Activated gamma-delta T cell treated with Interleukin-2 at 50 U/mL for 16 hours (primary cell): Measurements from ENCODE around the gene OR6C2.
"Not testable (repeated sequence)": the region's sequence is repeated elsewhere in the genome, so short reads cannot be mapped to it uniquely, and the experiment has no call there.

ENCODE experiments used
- DNase-seq: peaks from one replicate; pipeline ENCODE4 v3.0.0-alpha.2; 2020

The OR6C2 gene

DNA sequence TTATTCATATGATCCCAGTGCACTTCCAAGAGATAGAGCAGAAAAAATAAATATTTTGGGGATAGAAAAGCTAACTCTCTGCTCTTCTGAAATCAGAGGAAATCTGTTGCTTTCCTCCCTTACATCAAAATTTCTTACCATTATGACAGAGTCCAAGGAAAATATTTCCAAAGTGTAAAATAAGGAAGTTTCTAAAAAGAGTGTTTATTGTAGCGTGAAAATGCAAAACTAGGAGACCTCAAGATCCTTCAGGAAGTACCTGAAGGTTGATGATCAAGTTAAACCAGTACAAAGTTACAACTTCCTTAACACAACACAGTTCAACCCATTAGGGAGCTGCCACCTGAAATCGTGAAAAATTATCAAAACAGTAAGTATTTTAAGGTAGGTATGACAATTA is at the start of gene OR6C2:
Gene OR6C2, plus strand, starts transcription at position 301 of the 400 bp plus-strand sequence. CDS start 8,138 bp downstream, outside the sequence.
- DNase-seq: no peak

DNA sequence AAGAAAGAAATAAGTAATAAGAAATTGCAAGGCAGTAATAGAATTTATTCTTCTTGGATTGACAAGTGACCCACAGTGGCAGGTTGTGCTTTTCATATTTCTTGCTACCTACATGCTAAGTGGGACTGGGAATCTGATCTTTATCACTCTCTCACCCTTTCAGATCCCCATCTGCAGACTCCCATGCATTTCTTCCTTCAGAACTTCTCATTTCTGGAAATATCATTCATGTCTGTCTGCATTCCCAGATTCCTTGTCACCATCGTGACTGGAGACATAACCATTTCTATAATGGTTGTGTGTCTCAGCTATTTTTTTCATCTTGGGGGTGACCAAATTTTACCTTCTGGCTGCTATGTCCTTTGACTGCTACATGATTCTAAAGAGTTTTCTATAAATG is 47.5 kb upstream of the OR6C2 start:
- no peak for DNase-seq

DNA sequence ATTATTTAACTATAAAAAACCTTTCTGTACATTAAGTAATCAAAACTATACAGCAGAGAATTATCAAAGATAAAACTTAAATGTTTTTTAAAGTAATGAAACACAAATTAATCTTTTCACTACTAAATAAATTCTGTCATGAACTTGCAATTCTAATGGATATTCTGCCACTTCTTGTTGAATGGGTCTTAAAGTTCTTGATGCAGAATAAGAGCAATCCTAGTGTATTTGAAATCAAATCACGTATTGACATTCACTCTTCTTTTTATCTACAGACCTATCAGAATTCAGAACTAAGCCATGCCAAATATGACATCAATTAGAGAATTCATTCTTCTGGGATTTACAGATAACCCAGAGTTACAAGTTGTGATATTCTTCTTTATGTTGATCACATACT is 43.6 kb upstream of the OR6C2 start, which contains the start of gene OR6C65:
Gene OR6C65, plus strand, starts transcription at position 301 of the 400 bp plus-strand sequence. Its CDS starts 0 bp downstream, at position 301.
- no peak for DNase-seq

DNA sequence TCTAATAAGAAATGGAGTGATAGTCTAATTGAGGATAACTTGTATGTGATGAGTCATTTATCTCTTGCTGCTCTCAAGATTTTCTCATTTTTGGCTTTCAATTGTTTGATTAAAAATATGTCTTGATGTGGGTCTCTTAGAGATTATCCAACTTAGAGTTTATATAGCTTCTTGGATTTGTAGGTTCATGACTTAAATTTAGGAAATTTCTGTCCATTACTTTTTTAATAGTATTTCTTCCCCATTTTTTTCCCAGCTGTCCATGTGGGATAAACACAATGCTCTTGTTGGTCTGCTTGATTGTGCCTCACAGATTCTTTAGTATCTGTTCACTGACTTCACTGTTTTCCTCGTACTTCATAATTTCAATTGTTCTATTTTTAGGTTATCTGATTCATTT is 36.0 kb upstream of the OR6C2 start:
- DNase-seq: no peak

DNA sequence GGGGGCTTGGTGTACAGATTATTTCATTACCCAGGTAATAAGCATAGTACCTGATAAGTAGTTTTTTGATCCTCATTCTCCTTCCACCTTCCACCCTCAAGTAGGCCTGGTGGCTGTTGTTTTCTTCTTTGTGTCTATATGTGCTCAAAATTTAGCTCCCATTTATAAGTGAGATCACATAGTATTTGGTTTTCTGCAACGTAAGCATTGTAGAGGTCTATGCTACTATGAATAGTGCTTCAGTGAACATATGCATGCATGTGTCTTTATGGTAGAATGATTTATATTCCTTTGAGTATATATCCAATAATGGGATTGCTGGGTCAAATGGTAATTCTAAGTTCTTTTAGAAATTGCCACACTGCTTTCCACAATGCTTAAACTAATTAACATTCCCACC is 34.7 kb upstream of the OR6C2 start:
- DNase-seq: not testable (repeated sequence)

DNA sequence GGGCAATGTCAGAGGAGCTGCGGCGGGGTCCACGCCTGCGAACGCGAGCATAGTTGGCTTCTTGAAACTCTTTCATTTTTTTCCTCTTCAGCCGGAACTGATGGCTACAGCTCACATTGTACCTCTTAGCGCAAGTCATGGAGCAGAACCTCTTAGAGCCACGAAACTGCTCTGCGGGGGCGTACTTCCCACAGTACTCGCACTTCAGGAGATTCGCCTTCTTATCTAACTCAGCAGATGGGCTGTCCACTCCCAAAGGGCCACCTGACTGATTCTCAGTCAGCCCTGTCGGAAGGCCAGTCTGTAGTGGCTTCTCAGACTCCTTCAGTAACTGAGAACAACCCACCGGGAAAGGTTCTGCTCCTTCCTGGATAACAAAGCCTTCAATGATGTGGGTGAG is 31.7 kb upstream of the OR6C2 start:
- DNase-seq: not testable (repeated sequence)

DNA sequence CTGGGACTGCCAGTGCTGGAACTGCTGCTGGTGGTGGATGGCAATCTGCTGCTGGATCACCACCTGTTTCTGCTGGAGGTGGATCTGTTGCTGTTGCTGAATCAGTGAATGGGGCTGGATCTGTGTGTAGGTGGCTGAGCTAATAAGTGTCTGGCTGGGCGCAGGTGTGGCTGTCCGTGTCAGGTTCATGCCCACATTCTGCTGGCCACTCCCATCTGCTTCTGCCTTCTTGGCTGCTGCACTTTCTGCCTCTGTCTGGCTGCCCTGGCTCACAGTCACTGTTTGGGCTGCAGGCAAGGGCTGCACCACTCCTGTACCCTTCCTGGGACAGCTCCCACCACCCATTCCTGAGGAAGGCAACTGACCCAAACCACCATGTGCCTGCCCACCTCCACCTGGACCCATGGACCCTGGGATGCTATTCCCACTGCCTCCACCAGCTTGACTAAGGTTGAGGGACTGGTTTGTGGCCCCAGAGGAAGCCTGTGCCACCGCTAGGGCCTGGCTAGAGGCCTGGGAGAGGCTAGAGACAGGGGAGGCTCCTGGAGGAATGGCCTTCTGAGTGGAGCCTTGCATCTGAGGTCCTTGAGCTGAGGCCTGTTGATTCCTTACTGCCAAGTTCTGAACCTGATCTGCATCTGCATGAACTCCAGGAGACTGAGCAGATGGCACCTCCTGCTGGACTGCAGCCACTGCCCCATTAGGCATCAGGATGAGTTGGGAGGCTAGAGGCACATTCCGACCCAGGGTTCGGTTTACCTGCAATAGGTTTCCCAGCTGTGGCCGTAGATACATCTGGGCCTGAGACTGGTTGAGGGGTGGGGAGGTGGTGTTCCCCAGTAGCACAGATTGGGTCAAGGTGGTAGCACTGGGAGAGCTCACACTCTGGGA is 30.1 kb upstream of the OR6C2 start:
- DNase-seq: not testable (repeated sequence)

DNA sequence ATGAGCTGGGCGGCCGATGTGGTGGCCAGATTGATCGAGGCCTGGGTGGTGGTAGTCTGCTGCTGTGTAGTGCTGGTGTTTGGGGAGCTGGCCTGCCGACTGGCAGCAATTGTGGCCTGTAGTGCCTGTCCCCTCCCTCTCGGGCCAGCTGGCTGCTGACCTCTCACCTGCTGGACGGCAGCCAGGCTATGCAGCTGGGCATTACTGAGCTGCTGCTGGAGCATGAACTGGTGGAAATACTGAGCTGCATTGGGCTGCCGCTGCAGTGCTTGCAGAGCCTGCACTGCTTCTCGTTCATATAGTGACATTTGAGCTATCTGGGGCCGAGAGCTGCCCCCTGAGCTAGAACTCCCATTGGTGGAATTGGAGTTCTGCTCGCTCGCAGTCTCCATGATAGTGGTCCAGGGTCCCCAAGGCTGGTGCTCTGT is 29.5 kb upstream of the OR6C2 start:
- DNase-seq: not testable (repeated sequence)

DNA sequence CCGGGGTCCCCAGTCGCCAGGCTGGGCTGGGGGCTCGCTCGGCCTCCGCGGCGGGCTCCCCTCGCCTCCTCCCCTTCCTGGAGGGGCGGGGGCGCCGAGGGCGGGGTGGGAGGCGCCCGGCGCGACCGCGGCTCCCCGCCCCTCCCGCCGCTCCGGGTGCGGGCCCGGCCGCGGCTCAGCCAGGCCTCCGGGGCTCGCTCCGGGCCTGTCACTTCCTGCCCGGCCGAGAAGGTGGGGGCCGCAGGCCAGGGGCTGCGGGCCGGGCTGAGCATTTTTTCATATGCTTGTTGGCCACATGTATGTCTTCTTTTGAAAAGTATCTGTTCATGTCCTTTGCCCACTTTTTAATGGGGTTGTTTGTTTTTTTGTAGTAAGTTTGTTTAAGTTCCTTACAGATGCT is 29.0 kb upstream of the OR6C2 start:
- not testable (repeated sequence) for DNase-seq

DNA sequence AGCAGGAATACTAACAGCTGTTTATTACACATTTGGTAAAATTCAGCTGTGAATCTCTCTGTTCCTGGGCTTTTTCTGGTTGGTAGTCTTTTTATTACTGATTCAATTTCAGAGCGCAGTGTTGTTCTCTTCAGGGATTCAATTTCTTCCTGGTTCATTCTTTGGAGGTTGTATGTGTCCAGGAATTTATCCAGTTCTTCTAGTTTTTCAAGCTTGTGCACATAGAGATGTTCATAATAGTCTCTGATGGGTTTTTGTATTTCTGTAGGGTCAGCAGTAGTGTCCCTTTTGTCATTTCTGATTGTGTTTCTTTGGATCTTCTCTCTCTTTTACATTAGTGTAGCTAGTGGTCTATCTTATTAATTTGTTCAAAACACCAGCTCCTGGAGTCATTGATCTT is 26.9 kb upstream of the OR6C2 start:
- no peak for DNase-seq

DNA sequence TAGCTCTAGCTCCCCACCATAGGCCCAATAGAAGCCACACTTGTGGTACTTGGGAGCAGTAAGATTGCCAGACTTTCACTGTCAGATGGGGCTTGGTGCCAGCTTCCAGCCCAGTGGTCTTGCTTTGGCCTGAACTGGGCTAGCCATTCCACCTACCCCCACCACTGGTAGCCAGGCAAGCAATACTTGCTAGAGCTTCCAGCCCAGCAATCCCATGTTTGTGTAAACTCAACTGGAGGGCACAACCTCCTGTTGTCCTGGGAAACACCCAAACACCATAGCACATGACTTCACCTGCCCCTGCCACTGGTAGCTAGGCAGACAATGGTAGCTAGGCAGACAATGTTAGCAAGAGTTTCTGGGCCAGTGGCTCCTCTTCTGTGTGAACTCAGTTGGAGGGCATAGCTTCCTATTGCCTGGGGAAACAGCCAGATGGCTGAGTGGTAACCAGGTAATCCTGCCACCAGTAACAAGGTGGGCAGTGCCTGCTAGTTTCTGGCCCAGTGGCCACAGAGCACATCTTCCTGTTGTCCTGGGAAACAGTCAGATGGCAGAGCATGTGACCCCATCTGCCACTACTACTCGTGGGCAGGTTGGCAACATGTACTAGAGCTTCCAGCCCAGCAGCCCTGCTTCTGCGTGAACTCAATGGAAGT is 23.4 kb upstream of the OR6C2 start:
- DNase-seq: no peak

DNA sequence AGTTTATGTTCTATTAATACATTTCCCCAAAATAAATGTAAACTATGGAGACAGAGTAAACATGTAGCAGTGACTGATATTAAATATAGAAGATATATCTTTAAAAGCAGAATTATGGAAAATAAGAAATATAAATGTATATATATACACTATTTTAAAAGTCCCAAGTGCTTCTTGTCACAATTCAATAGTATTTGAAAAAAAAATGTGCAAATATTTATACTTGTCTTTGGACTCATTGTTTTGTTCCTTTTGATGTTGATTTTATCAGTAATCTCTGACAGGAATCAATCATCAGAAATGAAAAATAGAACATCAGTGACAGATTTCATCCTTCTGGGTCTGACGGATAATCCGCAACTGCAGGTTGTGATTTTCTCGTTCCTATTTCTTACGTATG is 17.9 kb upstream of the OR6C2 start, which contains the start of gene OR6C76:
Gene OR6C76, plus strand, starts transcription at position 301 of the 400 bp plus-strand sequence. Its CDS starts 0 bp downstream, at position 301.
- DNase-seq: no peak

DNA sequence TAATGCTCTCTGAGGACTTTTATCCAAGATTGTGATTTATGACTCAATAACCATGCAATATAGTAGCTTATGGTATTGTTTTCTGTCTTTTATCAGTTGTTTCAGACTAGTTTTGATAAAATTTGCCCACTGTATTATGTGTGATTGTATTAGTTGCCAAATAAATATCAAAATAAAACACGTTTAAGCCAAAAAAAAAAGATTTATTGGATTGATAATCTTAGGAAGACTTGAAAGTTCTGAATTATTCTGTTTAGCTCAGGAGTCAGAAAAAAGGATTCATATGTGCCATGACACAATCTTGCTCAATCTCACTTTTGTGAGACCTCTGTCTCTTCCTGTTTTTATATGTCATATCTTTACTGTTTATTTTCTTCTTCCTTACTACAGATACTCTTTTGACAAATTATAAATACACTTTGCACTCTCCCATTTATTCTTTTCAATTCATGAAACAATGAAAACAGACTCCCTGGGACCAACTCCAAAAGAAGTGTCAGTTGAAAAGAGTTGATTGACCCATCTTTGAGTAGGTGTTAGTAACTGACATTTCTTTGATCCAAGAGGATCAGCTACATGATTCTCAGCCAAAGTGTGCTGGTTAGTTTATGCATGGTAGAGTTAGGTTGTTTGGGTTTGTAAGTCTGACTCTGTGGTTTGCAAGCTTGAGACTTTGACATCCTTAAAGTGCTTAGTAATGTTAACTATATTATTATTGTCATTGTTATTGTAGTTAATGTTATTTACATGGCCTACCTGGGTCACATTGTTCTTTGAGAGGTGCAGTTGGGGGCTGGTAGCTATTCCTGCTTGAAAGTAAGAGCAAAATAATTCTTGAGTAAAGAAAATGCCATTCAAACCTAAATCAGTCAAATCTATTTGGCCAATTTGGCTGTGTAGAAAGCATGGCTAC is 15.3 kb upstream of the OR6C2 start:
- DNase-seq: no peak

DNA sequence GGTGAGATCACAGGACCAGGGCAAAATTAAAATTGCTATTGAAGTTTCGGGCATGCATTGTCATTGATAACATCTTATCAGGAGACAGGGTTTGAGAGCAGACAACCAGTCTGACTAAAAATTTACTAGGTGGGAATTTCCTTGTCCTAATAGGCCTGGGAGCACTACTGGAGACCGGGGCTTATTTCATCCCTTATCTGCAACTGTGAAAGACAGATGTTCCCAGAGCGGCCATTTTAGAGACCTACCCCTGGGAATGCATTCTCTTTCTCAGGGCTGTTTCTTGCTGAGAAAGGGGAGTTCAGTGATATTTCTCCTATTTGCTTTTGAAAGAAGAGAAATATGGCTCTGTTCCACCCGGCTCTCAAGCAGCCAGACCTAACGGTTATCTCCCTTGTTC is 2.6 kb upstream of the OR6C2 start:
- not testable (repeated sequence) for DNase-seq

DNA sequence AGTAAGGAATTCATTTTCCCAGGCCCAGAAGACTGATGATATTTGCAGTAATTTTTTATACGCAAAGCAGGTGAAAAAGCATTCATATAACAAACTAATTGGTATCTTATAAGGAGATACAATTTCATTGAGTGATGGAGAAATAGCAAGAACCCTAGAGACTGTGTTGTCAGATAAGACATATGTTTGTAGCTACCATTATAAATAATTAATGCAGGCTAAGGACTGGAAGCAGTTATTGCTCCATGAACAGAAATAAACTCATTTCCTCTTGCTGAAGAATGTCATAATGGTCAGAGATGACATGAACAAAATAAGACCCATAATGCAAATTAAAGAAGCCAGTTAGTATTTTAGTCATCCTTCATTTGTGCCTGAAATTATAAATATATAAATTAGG is 1.5 kb downstream of the OR6C2 start:
- DNase-seq: no peak

DNA sequence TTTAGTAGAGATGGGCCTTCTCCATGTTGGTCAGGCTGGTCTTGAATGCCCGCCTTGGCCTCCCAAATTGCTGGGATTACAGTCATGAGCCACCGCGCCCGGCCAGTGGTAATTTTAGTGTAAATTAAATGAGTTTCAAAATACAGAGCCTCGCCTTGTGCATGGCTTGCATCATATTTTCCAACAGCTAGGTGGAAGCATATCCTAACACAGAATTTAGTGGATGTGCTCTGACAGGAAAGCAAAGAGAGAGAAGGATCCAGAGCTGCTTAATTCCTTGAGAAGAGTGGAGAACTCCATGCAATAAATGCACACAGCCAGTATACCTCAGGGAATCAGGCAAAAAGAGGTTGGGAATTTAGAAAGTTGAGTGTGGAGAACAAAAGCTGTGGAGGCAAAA is 2.5 kb downstream of the OR6C2 start:
- no peak for DNase-seq

DNA sequence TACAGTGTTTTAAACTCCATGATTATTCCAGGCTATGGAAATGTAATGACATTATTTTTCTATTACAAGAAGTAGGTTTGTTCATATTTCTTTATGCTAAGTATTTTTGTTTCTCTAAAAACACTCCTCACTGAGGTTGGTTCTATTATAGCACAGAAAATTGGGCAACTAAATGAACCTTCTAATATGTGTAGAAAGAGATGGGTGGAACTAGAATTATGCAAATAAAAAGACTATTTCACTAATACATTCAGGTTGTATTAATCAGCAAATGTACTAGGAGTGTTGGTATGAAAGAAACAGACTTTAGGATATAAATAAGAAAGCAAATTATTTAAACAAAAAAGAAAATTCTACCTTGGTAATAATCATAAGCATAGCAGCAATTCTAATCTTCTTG is 4.9 kb downstream of the OR6C2 start:
- no peak for DNase-seq

DNA sequence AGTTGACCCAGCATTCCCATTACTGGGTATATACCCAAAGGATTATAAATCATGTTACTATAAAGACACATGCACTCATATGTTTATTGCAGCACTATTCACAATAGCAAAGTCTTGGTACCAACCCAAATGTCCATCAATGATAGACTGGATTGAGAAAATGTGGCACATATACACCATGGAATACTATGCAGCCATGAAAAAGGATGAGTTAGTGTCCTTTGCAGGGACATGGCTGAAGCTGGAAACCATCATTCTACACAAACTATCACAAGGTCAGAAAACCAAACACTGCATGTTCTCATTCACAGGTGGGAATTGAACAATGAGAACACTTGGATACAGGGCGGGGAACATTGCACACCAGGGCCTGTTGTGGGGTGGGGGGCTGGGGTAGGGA is 21.1 kb downstream of the OR6C2 start:
- not testable (repeated sequence) for DNase-seq

DNA sequence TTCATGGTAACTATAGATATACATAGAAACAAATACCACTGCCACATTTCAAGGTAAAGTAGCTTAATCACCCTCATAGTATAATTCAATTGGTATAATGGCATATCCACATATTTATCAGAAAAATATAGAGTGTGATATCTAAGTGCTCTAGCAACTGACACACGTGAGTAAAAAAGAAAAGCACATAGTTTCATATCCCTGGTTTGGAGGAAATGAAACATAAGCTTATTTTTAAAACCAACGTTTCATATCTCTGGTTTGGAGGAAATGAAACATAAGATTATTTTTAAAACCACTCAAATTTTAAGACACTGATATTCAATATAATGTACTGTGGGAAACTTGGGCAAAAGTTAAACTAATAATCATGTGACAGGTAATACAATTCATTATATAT is 24.0 kb downstream of the OR6C2 start:
- no peak for DNase-seq

DNA sequence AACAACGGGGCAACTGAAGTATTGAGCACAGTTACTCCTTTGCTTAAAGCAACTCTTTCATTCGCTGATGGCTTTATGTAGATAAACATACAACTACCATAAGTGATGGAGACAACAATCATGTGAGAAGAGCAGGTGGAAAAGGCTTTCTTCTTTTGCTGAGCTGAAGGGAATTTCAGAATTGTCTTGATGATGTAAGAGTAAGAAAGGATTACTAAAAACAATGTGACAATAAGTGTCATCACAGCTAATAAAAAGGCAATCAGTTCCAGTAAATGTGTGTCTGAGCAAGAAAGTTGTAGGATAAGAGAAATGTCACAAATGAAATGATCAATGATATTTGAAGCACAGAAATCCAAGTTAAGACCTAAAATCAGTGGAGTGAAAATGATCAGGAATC is 25.4 kb downstream of the OR6C2 start:
- no peak for DNase-seq

DNA sequence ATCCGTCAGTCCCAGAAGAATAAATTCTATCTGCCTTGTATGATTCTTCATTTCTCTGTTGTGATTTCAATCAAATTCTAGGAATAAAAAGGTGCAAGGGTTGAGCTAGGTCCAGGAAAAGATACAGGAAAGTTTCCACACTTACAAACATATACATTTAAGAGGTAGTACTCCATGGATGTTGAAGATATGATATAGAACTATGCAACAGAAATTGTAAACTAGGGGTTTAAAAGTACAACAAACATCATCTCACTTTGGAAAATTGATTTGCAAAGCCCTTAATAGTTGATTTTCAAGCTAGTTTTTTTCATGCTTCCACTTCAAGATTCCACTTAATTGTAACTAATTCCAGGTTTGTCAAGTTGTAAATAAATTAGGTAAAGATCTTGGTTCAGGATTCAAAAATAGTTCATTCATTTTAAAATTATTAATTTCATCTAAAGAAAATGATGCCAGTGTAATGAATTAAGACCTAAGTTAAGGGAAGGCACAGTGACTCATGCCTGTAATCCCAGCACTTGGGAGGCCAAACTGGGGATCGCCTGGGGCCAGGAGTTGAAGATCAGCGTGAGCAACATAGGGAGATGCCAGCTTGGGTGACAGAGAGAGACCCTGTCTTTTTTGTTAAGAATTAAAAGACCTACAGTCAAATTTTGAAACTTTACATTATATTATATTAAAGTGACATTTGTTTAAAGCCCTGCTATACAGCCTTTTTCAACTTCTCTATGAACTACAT is 26.4 kb downstream of the OR6C2 start, which contains the start of gene OR6C70:
Gene OR6C70, minus strand, starts transcription at position 51 of the 742 bp plus-strand sequence. Its CDS starts 0 bp downstream, at position 51.
- no peak for DNase-seq

DNA sequence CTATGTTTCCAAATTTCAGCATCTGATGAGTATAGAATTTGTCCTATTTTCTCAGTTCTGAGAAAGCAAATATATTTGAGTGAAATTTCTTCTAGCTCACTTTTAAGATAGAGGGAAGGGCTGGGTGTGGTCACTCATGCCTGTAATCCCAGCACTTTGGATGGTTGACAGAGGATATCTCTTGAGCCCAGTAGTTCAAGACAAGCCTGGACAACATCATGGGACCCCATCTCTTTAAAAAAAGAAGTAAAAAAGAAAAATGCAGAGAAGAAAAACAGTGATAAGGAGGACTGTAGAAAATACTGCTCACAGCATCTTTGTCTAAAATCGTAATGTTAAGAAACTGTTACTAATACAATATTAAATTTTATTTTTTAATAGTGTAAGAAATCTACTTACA is 28.4 kb downstream of the OR6C2 start:
- DNase-seq: no peak
